ENCODE results near the gene STIM1.
"Not testable (repeated sequence)": the region's sequence is repeated elsewhere in the genome, so short reads cannot be mapped to it uniquely, and the experiment has no call there.

STIM1 gene

GRCh38 chr11:3855808-3856491 is 486 bp downstream of the STIM1 start:
- no peak for DNase-seq (ENCODE audit: low read depth in 2 of 2)

- no peak for DNase-seq (ENCODE audit: low read depth in 2 of 2)
These were observed 1.5 kb downstream of the STIM1 start for GRCh38 chr11:3856856-3857553.

GRCh38 chr11:3857628-3858027 is 2.2 kb downstream of the STIM1 start:
- no peak for DNase-seq (ENCODE audit: low read depth in 2 of 2)

- no peak for DNase-seq (ENCODE audit: low read depth in 2 of 2)
These were observed 4.0 kb downstream of the STIM1 start for GRCh38 chr11:3859373-3859881.

- DNase-seq (ENCODE audit: low read depth in 2 of 2) = no peak
These were observed 4.9 kb downstream of the STIM1 start for GRCh38 chr11:3860375-3860774.

- DNase-seq (ENCODE audit: low read depth in 2 of 2) = not testable (repeated sequence)
These were observed 5.5 kb downstream of the STIM1 start for GRCh38 chr11:3860898-3861393.

- no peak for DNase-seq (ENCODE audit: low read depth in 2 of 2)
These were observed 6.2 kb downstream of the STIM1 start for GRCh38 chr11:3861683-3862082.

GRCh38 chr11:3865388-3866193 is 10.1 kb downstream of the STIM1 start:
- no peak for DNase-seq (ENCODE audit: low read depth in 2 of 2)

GRCh38 chr11:3866206-3866605 is 10.7 kb downstream of the STIM1 start:
- DNase-seq (ENCODE audit: low read depth in 2 of 2) = no peak

- no peak for DNase-seq (ENCODE audit: low read depth in 2 of 2)
These were observed 11.4 kb downstream of the STIM1 start for GRCh38 chr11:3866836-3867208.

- DNase-seq (ENCODE audit: low read depth in 2 of 2) = no peak
These were observed 12.0 kb downstream of the STIM1 start for GRCh38 chr11:3867209-3868091.

- DNase-seq (ENCODE audit: low read depth in 2 of 2) = no peak
These were observed 18.4 kb downstream of the STIM1 start for GRCh38 chr11:3873712-3874349.

- no peak for DNase-seq (ENCODE audit: low read depth in 2 of 2)
These were observed 21.1 kb downstream of the STIM1 start for GRCh38 chr11:3876613-3877012.

GRCh38 chr11:3877364-3878257 is 22.1 kb downstream of the STIM1 start:
- no peak for DNase-seq (ENCODE audit: low read depth in 2 of 2)

GRCh38 chr11:3878258-3878584 is 22.8 kb downstream of the STIM1 start:
- no peak for DNase-seq (ENCODE audit: low read depth in 2 of 2)

GRCh38 chr11:3879216-3879966 is 23.9 kb downstream of the STIM1 start:
- no peak for DNase-seq (ENCODE audit: low read depth in 2 of 2)

- DNase-seq (ENCODE audit: low read depth in 2 of 2) = no peak
These were observed 24.6 kb downstream of the STIM1 start for GRCh38 chr11:3879967-3880542.

GRCh38 chr11:3880724-3881123 is 25.3 kb downstream of the STIM1 start:
- no peak for DNase-seq (ENCODE audit: low read depth in 2 of 2)

GRCh38 chr11:3882655-3883054 is 27.2 kb downstream of the STIM1 start:
- no peak for DNase-seq (ENCODE audit: low read depth in 2 of 2)

Measured in stimulated activated CD8-positive, alpha-beta memory T cell treated with anti-CD3 and anti-CD28 coated beads, Interleukin-2, amount 100 ng/mL, for 48 hours (primary cell).